Measurements from ENCODE around the gene HACL1. TPM values are rescaled to one million over a fixed set of nuclear protein-coding genes. Genes with fewer than 3 reads are reported as not detected.
A peak's percentile ranks its signal among the peaks of the same experiment; 100 is the strongest.

HACL1 gene
- 27.8 and 33.4 TPM in 2 replicates for total RNA-seq

DNA sequence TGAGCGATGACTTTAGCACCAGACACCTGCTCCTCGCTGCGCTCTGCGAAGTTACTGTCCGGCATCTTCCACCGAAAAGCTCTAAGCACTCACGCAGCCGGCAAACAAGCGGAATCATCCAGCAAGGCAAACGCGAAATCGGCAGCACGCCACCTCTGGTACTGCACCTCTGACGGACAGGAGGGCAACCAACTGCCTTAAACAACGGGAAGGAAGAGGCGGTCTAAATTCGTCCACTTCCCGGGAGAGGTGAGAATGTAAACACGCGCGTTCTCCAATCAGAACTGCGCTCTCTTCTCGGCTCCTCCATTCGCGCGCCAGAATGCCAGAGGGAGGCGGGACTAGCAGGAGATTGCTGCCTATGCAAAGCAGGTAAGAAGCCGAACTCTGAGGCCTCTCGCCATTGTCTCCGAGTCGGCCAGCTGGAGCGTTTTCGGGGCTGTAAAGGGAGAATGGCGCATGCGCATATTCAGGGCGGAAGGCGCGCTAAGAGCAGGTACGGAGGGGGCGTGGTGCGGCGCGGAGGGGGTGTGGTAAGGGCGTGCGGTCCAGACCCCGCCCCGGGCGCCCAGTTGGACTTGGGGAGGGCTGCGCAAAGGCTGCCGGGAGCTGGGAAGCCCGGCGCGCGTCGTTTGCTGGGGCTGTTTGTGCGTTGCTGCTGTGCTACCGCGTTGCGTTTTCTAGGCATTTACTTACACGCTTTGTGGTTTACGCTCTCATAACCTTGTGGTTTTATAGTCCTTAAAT is at the start of gene HACL1, which contains the start of gene BTD:
Gene HACL1 (minus strand): TSS at position 171 of the 747 bp plus-strand sequence. CDS start 106 bp downstream, at position 65.
Gene BTD (plus strand): TSS at position 347 of the 747 bp plus-strand sequence. CDS start 33,695 bp downstream, outside the sequence.
- peak; percentile 97 to 99 for DNase-seq (ENCODE audit: low read depth in 2 of 2)

DNA sequence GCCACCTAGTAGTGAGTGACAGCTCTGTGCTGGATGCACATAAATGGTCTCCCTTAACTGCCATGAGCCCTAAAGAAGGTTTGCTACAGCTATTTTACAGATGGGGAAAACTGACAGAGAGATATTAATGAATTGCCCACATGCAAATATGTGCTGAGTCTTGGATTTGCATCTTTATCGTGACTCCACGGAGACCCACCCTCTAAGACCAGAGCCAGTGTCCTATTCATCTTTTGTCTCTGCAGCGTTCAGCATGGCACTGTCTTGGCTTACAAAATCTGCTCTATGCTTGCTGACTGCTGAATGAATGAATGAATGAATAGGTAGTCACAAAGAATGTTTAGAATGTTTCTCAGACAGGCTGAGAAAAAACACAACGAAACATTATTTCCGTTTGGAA is 48.5 kb upstream of the HACL1 start:
- no peak for DNase-seq (ENCODE audit: low read depth in 2 of 2)

DNA sequence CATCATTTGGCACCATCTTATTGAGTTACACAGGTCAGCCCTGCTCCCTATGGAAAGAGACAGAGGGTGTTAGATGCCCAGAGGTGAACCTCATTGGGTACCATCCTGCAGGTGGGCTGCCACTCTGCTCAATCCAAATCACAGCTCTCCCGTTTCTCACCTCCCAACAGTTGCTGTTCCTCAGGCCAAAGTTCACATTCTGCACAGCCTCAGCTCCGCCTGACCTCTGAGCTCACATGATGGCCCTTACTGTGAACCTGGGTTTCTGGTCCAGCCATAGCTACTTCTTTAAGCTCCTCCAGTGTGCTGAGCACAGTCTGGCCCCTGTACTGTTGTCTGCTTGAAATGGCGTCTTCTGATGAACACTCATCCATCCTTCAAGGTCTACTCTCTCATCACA is 48.0 kb upstream of the HACL1 start:
- no peak for DNase-seq (ENCODE audit: low read depth in 2 of 2)

DNA sequence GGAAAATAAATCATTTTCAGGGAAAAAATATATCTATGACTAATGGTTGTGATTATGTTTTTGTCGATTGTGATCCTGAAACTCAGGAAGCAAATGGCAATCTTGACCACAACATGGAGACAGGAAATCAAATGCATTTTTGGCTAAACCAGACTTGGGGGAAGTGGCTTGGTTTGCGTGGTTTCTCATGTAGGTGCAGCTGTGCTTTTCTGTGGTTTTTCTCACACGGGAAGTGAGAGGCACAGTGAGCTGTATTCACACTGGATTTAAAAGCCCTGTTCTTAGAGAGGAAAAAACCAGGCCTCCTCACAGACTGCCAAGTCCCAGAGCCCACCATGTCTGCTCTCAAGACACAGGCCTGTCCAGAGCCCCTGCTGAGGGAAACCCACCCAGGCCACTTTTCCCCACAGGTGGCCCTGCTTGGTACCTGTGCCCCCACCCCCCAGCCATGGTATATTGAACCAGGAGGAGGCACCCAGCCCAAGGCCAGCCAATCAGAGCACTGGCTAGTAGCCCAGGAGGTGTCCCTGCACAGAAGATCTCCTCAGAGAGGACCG is 46.3 kb upstream of the HACL1 start:
- peak; percentile 83 to 99 for DNase-seq (ENCODE audit: low read depth in 2 of 2)

DNA sequence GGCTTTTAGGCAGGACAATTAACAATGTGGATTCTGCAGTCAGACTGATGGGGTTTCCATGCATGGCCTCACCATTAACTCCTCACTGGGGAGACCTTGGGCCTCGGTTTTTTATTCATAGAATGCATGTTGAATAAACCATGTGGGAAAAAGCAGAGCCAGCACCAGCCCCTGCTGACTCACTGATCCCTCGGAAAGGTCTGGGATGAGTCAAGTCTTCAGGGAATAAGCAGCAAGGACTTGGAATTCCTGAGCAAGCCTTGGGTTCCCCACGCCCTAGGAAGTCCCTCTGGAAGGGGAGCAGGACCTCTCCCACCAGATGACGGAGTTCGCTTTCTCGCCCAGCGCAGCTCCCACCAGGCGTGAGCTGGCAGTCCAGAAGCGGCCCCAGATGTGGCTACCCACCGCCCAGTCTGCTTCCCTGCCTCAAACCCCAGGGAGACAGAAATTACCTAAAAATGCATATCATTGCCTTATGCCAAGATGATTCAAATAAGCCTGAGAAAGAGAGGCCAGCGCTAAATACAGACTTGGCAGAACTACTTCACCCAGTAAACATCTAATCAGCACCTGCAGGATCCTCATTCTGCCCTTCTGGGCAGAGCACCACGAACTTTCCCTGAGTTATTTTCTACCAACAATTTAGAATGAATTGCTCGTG is 45.6 kb upstream of the HACL1 start:
- DNase-seq (ENCODE audit: low read depth in 2 of 2) = peak in 1 of 2 donors; percentile 98

DNA sequence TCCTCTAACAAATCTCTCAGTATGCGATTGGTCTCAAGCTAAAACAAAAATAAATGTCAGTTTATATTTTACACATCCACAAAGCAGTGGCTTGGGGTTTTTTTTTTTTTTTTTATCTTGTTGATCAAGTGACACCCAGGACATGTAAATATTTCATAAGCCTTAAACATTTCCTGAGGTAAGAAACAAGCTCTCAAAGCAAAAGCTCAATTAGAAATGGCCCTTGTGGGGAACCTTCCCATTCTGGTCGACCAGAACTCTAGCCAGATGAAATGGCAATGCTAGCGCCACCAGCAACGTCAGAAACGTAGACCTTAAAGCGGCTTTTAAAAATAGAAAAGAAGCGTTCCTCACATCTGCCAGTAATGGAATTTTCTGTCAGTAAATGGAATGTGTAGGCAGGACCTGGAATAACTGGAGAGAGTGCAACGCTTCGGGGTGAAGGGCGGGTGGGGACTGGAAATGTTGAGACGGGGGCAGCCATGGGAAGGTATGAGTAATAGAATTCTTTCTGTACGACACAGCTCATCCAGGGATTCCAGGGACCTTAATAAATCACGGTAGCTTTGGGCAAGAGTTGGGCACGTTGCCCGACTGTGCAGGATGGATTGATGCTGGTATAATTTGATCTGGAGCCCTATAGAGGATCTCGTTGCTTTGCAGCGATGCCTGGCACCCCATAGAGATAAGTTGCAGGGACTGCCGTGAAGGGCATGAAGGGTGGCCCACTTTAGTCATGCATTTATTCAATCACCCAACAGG is 44.6 kb upstream of the HACL1 start:
- DNase-seq (ENCODE audit: low read depth in 2 of 2) = peak; percentile 94 to 97

DNA sequence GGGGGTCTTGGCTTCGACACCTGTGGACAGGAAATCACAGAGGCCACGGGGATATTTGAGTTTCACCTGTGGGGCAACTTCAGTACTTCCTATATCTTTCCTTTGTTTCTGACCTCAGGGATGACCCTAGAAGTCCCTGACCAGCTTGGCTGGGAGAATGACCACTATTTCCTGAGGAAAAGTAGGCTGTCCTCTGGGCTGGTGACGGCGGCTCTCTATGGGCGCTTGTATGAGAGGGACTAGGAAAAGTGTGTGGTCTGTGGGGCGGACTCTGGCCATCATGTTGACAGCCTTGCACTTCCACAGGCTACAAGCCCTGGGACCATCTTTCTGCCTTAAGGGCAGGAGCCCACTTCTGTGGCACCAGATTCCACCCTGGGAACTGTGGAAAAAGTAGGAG is 43.9 kb upstream of the HACL1 start:
- peak; percentile 78 to 80 for DNase-seq (ENCODE audit: low read depth in 2 of 2)

- DNase-seq (ENCODE audit: low read depth in 2 of 2) = no peak
These were observed 37.5 kb upstream of the HACL1 start for GRCh38 chr3:15638891-15639262.

DNA sequence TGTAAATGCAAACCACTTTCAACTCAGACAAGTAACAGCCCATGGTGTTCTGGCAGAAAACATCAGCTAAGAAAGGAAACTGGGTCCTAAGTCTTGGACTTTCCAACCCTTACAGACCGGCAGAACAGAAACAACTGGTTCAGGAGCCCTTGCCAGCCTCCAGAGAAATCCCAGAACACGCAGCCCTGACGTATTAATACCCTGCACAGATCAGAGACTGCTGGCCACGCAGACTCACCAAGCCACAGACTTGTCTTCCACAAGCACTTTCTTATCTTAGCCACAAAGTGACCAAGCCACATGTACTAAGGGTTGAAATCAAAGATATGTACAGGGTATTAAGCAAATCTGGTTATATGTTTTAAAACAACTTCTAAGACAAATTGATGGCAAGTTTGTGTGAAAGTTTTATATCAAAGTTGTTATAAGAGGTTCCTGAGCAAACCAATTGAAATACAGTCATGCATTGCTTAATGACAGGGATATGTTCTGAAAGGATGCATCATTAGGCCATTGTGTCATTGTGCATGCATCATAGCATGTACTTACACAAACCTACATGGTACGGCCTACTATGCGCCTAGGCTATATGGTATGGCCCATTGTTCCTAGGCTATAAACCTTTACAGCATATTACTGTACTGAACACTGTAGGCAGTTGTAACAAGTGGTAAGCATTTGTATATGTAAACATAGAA is 37.0 kb upstream of the HACL1 start:
- no peak for DNase-seq (ENCODE audit: low read depth in 2 of 2)

GRCh38 chr3:15637131-15637951 is 36.0 kb upstream of the HACL1 start:
- DNase-seq (ENCODE audit: low read depth in 2 of 2) = peak in 1 of 2 donors; percentile 72

- peak in 1 of 2 donors; percentile 94 for DNase-seq (ENCODE audit: low read depth in 2 of 2)
These were observed 34.8 kb upstream of the HACL1 start for GRCh38 chr3:15636028-15636709.

- DNase-seq (ENCODE audit: low read depth in 2 of 2) = peak in 1 of 2 donors; percentile 59
These were observed 33.8 kb upstream of the HACL1 start for GRCh38 chr3:15635121-15635661.

GRCh38 chr3:15634671-15635070 is 33.3 kb upstream of the HACL1 start:
- DNase-seq (ENCODE audit: low read depth in 2 of 2) = no peak

DNA sequence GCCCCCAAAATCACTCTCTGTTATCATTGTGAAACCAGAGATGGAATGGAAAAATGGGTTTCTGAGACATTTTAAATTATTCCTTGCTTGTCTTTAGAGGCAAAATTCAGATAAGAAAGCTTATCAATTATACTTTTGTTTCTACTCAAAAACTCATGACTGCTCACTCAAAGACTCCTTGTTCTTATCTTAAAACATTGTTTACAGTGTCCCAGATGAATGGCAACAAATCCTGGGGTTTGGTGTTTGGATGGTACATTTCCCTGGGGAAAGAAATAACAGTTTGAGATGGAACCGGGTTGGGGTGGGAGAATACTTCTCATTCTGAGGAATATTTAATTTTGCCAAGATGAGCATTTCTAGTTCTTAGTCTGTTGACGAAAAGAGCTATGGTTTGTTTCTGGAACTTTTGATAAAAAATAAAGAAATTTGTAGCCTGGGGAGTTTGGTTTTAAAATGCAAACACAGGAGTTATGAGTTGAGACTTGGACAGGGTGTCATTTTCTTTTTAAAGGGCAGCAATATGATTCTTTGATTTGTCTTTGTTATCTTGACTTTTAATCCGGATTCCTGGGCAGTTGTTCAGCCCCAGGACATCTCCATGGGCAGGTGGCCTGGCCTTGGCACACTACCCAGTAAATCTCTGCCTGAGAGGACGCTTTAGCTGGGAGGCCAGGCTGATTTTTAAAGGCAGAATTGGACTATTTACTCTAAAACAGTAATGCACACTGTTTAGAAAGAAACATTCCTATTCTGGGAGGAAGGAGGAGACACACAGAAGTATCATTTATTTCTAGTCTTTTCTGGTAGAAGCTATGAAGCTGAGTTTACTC is 32.6 kb upstream of the HACL1 start:
- peak in 1 of 2 donors; percentile 43 for DNase-seq (ENCODE audit: low read depth in 2 of 2)

DNA sequence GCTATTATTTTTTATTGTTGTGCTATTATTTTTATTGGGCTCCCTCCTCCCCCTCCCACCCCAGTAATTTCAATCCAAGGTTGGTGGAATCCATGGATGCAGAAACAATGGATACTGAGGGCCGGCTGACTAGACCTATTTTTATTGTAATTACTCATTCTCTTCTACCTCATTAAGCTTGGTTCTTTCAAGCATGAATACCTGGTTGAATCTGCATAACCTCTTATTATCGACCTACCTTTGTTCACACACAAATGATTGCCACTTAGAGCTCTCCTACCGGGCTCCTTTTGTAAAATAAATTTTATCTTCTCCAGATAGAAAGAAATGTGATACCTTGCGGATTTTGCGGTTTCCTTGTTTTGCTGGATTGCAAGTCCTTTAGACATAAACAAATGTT is 31.8 kb upstream of the HACL1 start:
- DNase-seq (ENCODE audit: low read depth in 2 of 2) = no peak

- DNase-seq (ENCODE audit: low read depth in 2 of 2) = no peak
These were observed 30.8 kb upstream of the HACL1 start for GRCh38 chr3:15632212-15632580.

GRCh38 chr3:15631426-15632211 is 30.2 kb upstream of the HACL1 start:
- DNase-seq (ENCODE audit: low read depth in 2 of 2) = peak in 1 of 2 donors; percentile 58

Data from dermis microvascular lymphatic vessel endothelial cell (primary cell).